Gastroesophageal sphincter (tissue), 3 donors: ENCODE results near the gene CYSRT1.

Experiments
- CTCF ChIP-seq, 4 experiments: fragments of 200-600 bp in 2 of 4; fragments of 450-650 bp in 2 of 4; sonication (generic) in 1 of 4; IDR thresholded peaks; one replicate each; pipeline ENCODE4 v1.5.1; 2017 to 2019; ENCODE audit warnings: antibody characterized with exemption in 4 of 4, mild to moderate bottlenecking in 2 of 4, moderate library complexity in 2 of 4
- EP300 ChIP-seq: sonication (generic); formaldehyde crosslinking; IDR thresholded peaks from one replicate; pipeline ENCODE4 v1.6.1; 2017; ENCODE audit warnings: antibody characterized with exemption, mild to moderate bottlenecking
- POLR2A ChIP-seq, 2 donors: fragments of 450-650 bp; IDR thresholded peaks; one replicate each; pipeline ENCODE4 v1.6.1; 2017; ENCODE audit warnings: antibody characterized with exemption in 2 of 2, mild to moderate bottlenecking in 2 of 2, moderate library complexity in 1 of 2

GRCh38 chr9:137191245-137191644 is 33.7 kb upstream of the CYSRT1 start:
- no peak for TF ChIP-seq CTCF (IDR thresholded peaks at IDR 0.05)
- no peak for TF ChIP-seq POLR2A (IDR thresholded peaks at IDR 0.05)
- no peak for TF ChIP-seq EP300
